HEK293T (cell line): Measurements from ENCODE around the gene DSN1.

Experiments
- ARNT ChIP-seq: fragments of 450-650 bp; IDR thresholded peaks from 2 replicates; pipeline ENCODE4 v1.6.1; 2017; ENCODE audit warnings: mild to moderate bottlenecking
- BHLHE40 ChIP-seq: fragments of 450-650 bp; IDR thresholded peaks from 2 replicates; pipeline ENCODE4 v1.6.1; 2016; ENCODE audit warnings: mild to moderate bottlenecking, moderate library complexity, borderline replicate concordance
- CTBP1 ChIP-seq: fragments of 450-650 bp; IDR thresholded peaks from 2 replicates; pipeline ENCODE4 v1.6.1; 2016; ENCODE audit warnings: borderline replicate concordance
- ELF4 ChIP-seq: fragments of 450-650 bp; IDR thresholded peaks from 2 replicates; pipeline ENCODE4 v1.6.1; 2017; ENCODE audit warnings: antibody characterized with exemption
- FOXA1 ChIP-seq: fragments of 450-650 bp; IDR thresholded peaks from 2 replicates; pipeline ENCODE4 v1.6.1; 2016; ENCODE audit warnings: mild to moderate bottlenecking
- FOXK2 ChIP-seq: fragments of 450-650 bp; IDR thresholded peaks from 2 replicates; pipeline ENCODE4 v1.6.1; 2016; ENCODE audit warnings: mild to moderate bottlenecking
- FOXM1 ChIP-seq: fragments of 450-650 bp; IDR thresholded peaks from 2 replicates; pipeline ENCODE4 v1.6.1; 2017; ENCODE audit warnings: mild to moderate bottlenecking, borderline replicate concordance
- LEF1 ChIP-seq: fragments of 450-650 bp; IDR thresholded peaks from 2 replicates; pipeline ENCODE4 v1.6.1; 2017; ENCODE audit warnings: mild to moderate bottlenecking, borderline replicate concordance
- NFRKB ChIP-seq: fragments of 450-650 bp; IDR thresholded peaks from 2 replicates; pipeline ENCODE4 v1.6.1; 2016; ENCODE audit warnings: mild to moderate bottlenecking, moderate library complexity
- SP1 ChIP-seq: fragments of 450-650 bp; IDR thresholded peaks from 2 replicates; pipeline ENCODE4 v1.6.1; 2017
- SUZ12 ChIP-seq: fragments of 450-650 bp; IDR thresholded peaks from 2 replicates; pipeline ENCODE4 v1.6.1; 2016; ENCODE audit warnings: mild to moderate bottlenecking
- TARDBP ChIP-seq: fragments of 450-650 bp; IDR thresholded peaks from 2 replicates; pipeline ENCODE4 v1.6.1; 2016
- ZNF384 ChIP-seq: fragments of 450-650 bp; IDR thresholded peaks from 2 replicates; pipeline ENCODE4 v1.6.1; 2016
- TF ChIP-seq, protein P1 (sequence below): fragments of 450-650 bp; IDR thresholded peaks from 2 replicates; pipeline ENCODE4 v1.6.1; 2016

GRCh38 chr20:36752582-36752981 is 21.0 kb downstream of the DSN1 start:
- TF ChIP-seq ELF4 (no peak), FOXK2 (no peak), SUZ12 (no peak), FOXM1 (no peak), TARDBP (no peak), CTBP1 (no peak), FOXA1 (no peak), NFRKB (no peak), ZNF384 (no peak), SP1 (no peak), BHLHE40 (no peak), LEF1 (no peak), ARNT (no peak)
- TF ChIP-seq, protein P1, sequence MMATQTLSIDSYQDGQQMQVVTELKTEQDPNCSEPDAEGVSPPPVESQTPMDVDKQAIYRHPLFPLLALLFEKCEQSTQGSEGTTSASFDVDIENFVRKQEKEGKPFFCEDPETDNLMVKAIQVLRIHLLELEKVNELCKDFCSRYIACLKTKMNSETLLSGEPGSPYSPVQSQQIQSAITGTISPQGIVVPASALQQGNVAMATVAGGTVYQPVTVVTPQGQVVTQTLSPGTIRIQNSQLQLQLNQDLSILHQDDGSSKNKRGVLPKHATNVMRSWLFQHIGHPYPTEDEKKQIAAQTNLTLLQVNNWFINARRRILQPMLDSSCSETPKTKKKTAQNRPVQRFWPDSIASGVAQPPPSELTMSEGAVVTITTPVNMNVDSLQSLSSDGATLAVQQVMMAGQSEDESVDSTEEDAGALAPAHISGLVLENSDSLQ = no peak
